ENCODE results near the gene PARP14.
"Not testable (repeated sequence)": the region's sequence is repeated elsewhere in the genome, so short reads cannot be mapped to it uniquely, and the experiment has no call there.

- TF ChIP-seq POLR2A (IDR thresholded peaks at IDR 0.05) = not testable (repeated sequence)
- TF ChIP-seq, protein P1, sequence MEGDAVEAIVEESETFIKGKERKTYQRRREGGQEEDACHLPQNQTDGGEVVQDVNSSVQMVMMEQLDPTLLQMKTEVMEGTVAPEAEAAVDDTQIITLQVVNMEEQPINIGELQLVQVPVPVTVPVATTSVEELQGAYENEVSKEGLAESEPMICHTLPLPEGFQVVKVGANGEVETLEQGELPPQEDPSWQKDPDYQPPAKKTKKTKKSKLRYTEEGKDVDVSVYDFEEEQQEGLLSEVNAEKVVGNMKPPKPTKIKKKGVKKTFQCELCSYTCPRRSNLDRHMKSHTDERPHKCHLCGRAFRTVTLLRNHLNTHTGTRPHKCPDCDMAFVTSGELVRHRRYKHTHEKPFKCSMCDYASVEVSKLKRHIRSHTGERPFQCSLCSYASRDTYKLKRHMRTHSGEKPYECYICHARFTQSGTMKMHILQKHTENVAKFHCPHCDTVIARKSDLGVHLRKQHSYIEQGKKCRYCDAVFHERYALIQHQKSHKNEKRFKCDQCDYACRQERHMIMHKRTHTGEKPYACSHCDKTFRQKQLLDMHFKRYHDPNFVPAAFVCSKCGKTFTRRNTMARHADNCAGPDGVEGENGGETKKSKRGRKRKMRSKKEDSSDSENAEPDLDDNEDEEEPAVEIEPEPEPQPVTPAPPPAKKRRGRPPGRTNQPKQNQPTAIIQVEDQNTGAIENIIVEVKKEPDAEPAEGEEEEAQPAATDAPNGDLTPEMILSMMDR (IDR thresholded peaks at IDR 0.05) = not testable (repeated sequence)
Observed at GRCh38 chr3:122651233-122651907, 29.3 kb upstream of the PARP14 start.

All from Peyer's patch (tissue), 4 donors.